H1 (cell line): ENCODE results near the gene SPOCK3. TPM values are rescaled to one million over a fixed set of nuclear protein-coding genes. Genes with fewer than 3 reads are reported as not detected.

Experiments used
- CTCF ChIA-PET: fragments of 300-600 bp; sonication (Branson Sonifier 250); formaldehyde crosslinking; loops from one replicate; lab custom pipeline; 2021; ENCODE audit not compliant: partially characterized antibody; lab: Charles Lee
- POLR2A ChIA-PET: fragments of 300-600 bp; sonication (Branson Sonifier 250); formaldehyde crosslinking; loops from one replicate; lab custom pipeline; 2021; ENCODE audit warnings: inconsistent platforms; ENCODE audit not compliant: partially characterized antibody; lab: Charles Lee
- DNase-seq, 2 experiments: peaks; one replicate each; pipeline versions ENCODE4 v3.0.0 to v3.0.0-alpha.2; 2010 to 2022; ENCODE audit warnings: low spot score in 2 of 2, low read depth in 1 of 2, mixed read lengths in 1 of 2
- FAIRE-seq: peaks from 2 replicates; lab custom pipeline; 2011; peaks lifted over from hg19 to GRCh38; lab: Jason Lieb, UNC
- H2AFZ ChIP-seq: 2 replicates; pipeline ENCODE4 v1.8.1; 2012; ENCODE audit warnings: low read length, inconsistent platforms
- H2AK5ac ChIP-seq: 2 replicates; pipeline ENCODE4 v1.6.1; 2013; ENCODE audit warnings: low read depth, low read length
- H2BK120ac ChIP-seq: replicated peaks from 2 replicates; pipeline ENCODE3; 2013; ENCODE audit warnings: low read depth, low read length, inconsistent platforms
- H2BK12ac ChIP-seq: 2 replicates; pipeline ENCODE4 v1.6.1; 2013; ENCODE audit warnings: low read depth, low read length
- H2BK15ac ChIP-seq: 2 replicates; pipeline ENCODE4 v1.6.1; 2013; ENCODE audit warnings: low read length
- H2BK20ac ChIP-seq: 2 replicates; pipeline ENCODE4 v1.6.1; 2013; ENCODE audit warnings: low read length
- H2BK5ac ChIP-seq: 2 replicates; pipeline ENCODE4 v1.6.1; 2013; ENCODE audit warnings: low read depth, low read length
- H3K14ac ChIP-seq: 2 replicates; pipeline ENCODE4 v1.6.1; 2013; ENCODE audit warnings: inconsistent platforms; ENCODE audit not compliant: insufficient read length
- H3K18ac ChIP-seq: 2 replicates; pipeline ENCODE4 v1.6.1; 2013; ENCODE audit warnings: low read length; ENCODE audit errors: extremely low read depth
- H3K23ac ChIP-seq: 2 replicates; pipeline ENCODE4 v1.6.1; 2013; ENCODE audit warnings: inconsistent platforms; ENCODE audit not compliant: insufficient read length
- H3K23me2 ChIP-seq: 2 replicates; pipeline ENCODE4 v1.6.1; 2013; ENCODE audit warnings: low read depth, low read length
- H3K27ac ChIP-seq: 2 replicates; pipeline ENCODE4 v1.6.1; 2011; ENCODE audit warnings: low read depth, low read length, inconsistent platforms
- H3K27me3 ChIP-seq, 4 experiments: replicated peaks in 1 of 4; 1 replicate in 1 of 4; 2 replicates in 3 of 4; pipeline versions ENCODE4 v1.6.1 to v1.8.1; 2011 to 2013; ENCODE audit warnings: low read length in 3 of 4, mild to moderate bottlenecking in 3 of 4, inconsistent platforms in 2 of 4, mixed read lengths in 2 of 4, moderate library complexity in 1 of 4; ENCODE audit not compliant: control insufficient read depth in 3 of 4, insufficient read depth in 3 of 4; ENCODE audit errors: extremely low read depth in 1 of 4
- H3K36me3 ChIP-seq, 4 experiments: 2 replicates each; pipeline versions ENCODE4 v1.6.1 to v1.8.1; 2011 to 2013; ENCODE audit warnings: mild to moderate bottlenecking in 4 of 4, low read length in 3 of 4, moderate library complexity in 2 of 4, control low read depth in 1 of 4, inconsistent platforms in 1 of 4; ENCODE audit not compliant: insufficient read depth in 4 of 4, control insufficient read depth in 2 of 4
- H3K4ac ChIP-seq: replicated peaks from 2 replicates; pipeline ENCODE3; 2013; ENCODE audit warnings: low read length, low read depth, mixed read lengths, inconsistent platforms; ENCODE audit not compliant: insufficient read length
- H3K4me1 ChIP-seq, 4 experiments: replicated peaks in 1 of 4; 1 replicate in 1 of 4; 2 replicates in 3 of 4; pipeline versions ENCODE4 v1.6.1 to v1.8.1; 2011 to 2013; ENCODE audit warnings: low read length in 3 of 4, inconsistent platforms in 2 of 4, mixed read lengths in 1 of 4; ENCODE audit not compliant: insufficient read depth in 4 of 4, control insufficient read depth in 3 of 4
- H3K4me2 ChIP-seq, 2 experiments: 2 replicates each; pipeline versions ENCODE4 v1.6.1 to v1.8.1; 2011 to 2013; ENCODE audit warnings: low read depth in 2 of 2, low read length in 2 of 2, control low read depth in 1 of 2, inconsistent platforms in 1 of 2, mild to moderate bottlenecking in 1 of 2; ENCODE audit not compliant: insufficient read depth in 1 of 2
- H3K4me3 ChIP-seq, 4 experiments: fragments of 200-600, 300-600 bp in 1 of 4; sonication (generic), shearing (Covaris generic), sonication (Bioruptor Twin) in 1 of 4; 2 replicates each; pipeline versions ENCODE4 v1.5.1 to v1.8.1; 2011 to 2016; ENCODE audit warnings: low read length in 4 of 4, low read depth in 3 of 4, control low read depth in 2 of 4, inconsistent platforms in 2 of 4, mild to moderate bottlenecking in 2 of 4, mixed read lengths in 1 of 4, moderate library complexity in 1 of 4; ENCODE audit not compliant: insufficient read depth in 2 of 4; ENCODE audit errors: extremely low read depth in 1 of 4
- H3K56ac ChIP-seq: replicated peaks from 2 replicates; pipeline ENCODE3; 2013; ENCODE audit warnings: low read depth, mild to moderate bottlenecking, mixed read lengths, low read length, inconsistent platforms; ENCODE audit not compliant: insufficient read length
- H3K79me1 ChIP-seq: 2 replicates; pipeline ENCODE4 v1.6.1; 2013; ENCODE audit warnings: low read depth, low read length, control low read depth
- H3K79me2 ChIP-seq, 2 experiments: 2 replicates each; pipeline versions ENCODE4 v1.6.1 to v1.8.1; 2012 to 2013; ENCODE audit warnings: low read length in 2 of 2, mild to moderate bottlenecking in 2 of 2, inconsistent platforms in 1 of 2; ENCODE audit not compliant: insufficient read depth in 2 of 2, control insufficient read depth in 1 of 2
- H3K9ac ChIP-seq, 4 experiments: replicated peaks in 1 of 4; 1 replicate in 1 of 4; 2 replicates in 3 of 4; pipeline versions ENCODE4 v1.6.1 to v1.8.1; 2011 to 2013; ENCODE audit warnings: low read depth in 3 of 4, low read length in 3 of 4, control low read depth in 2 of 4, mild to moderate bottlenecking in 2 of 4, moderate library complexity in 2 of 4, inconsistent platforms in 1 of 4; ENCODE audit errors: extremely low read depth in 1 of 4
- H3K9me3 ChIP-seq, 2 experiments: 2 replicates each; pipeline versions ENCODE4 v1.6.1 to v1.8.1; 2012 to 2013; ENCODE audit warnings: mild to moderate bottlenecking in 2 of 2, moderate library complexity in 2 of 2, control low read depth in 1 of 2, inconsistent platforms in 1 of 2, low read depth in 1 of 2, low read length in 1 of 2, mixed read lengths in 1 of 2; ENCODE audit not compliant: insufficient read depth in 2 of 2
- H4K20me1 ChIP-seq, 2 experiments: replicated peaks in 1 of 2; 2 replicates each; pipeline versions ENCODE3 to v1.8.1; 2011 to 2013; ENCODE audit warnings: inconsistent platforms in 2 of 2, low read length in 2 of 2, mild to moderate bottlenecking in 1 of 2; ENCODE audit not compliant: insufficient read depth in 2 of 2, control insufficient read depth in 1 of 2
- H4K5ac ChIP-seq: 2 replicates; pipeline ENCODE4 v1.6.1; 2013; ENCODE audit warnings: low read length, low read depth, mixed read lengths, inconsistent platforms; ENCODE audit not compliant: insufficient read length
- H4K8ac ChIP-seq: 2 replicates; pipeline ENCODE4 v1.8.0; 2013; ENCODE audit warnings: mild to moderate bottlenecking, moderate library complexity, low read length, inconsistent platforms; ENCODE audit not compliant: insufficient read depth; ENCODE audit errors: extremely low read depth
- H4K91ac ChIP-seq: replicated peaks from 2 replicates; pipeline ENCODE3; 2013; ENCODE audit warnings: low read length, mixed read lengths, inconsistent platforms; ENCODE audit not compliant: insufficient read length
- HDAC6 ChIP-seq: IDR thresholded peaks from one replicate; pipeline ENCODE4 v1.7.1; 2012; ENCODE audit warnings: low read depth, mild to moderate bottlenecking, inconsistent platforms, low read length, moderate library complexity
- WGBS, 2 experiments: shearing (Covaris generic) in 1 of 2; methylation state at CpG; one replicate each; pipeline versions ENCODE4 v1.1.6 to v1.1.7; 2013 to 2015; ENCODE audit warnings: low lambda C conversion rate in 2 of 2, mixed read lengths in 2 of 2, inconsistent platforms in 1 of 2, low coverage in 1 of 2, missing lambda C conversion rate in 1 of 2; ENCODE audit not compliant: insufficient replicate concordance in 2 of 2, insufficient coverage in 1 of 2, insufficient read length in 1 of 2; ENCODE audit errors: extremely low coverage in 1 of 2, missing lambda C conversion rate in 1 of 2; 5-methylcytosine and 5-hydroxymethylcytosine counted together
- polyA plus RNA-seq, 7 experiments: library from polyadenylated mRNA; depleted of rRNA in 3 of 7; stranded (reverse) in 5 of 7; unstranded in 2 of 7; fragments of >200 nt in 5 of 7; fragments of 200-250 nt in 2 of 7; gene quantifications; 1 replicate in 5 of 7; 2 replicates in 1 of 7; 4 replicates in 1 of 7; pipeline versions ENCODE4 v1.2.1 to v1.2.3, GENCODE V29; 2011 to 2013; ENCODE audit warnings: missing spikeins in 2 of 7, mixed read lengths in 2 of 7
- total RNA-seq: library from RNA; stranded (reverse); fragmentation: NEBNext Ultra II Directional; extraction: Animal tissue kit (Norgen Biotek cat#: 25700); gene quantifications from 2 replicates; pipeline ENCODE4 v1.2.1, GENCODE V29; 2021

The SPOCK3 gene
- total and polyA plus RNA-seq, 2 of the 8 experiments (the other 6 are each of a cell fraction or from before 2014, with no cell fraction given) = 0.14 to 0.60 TPM

DNA sequence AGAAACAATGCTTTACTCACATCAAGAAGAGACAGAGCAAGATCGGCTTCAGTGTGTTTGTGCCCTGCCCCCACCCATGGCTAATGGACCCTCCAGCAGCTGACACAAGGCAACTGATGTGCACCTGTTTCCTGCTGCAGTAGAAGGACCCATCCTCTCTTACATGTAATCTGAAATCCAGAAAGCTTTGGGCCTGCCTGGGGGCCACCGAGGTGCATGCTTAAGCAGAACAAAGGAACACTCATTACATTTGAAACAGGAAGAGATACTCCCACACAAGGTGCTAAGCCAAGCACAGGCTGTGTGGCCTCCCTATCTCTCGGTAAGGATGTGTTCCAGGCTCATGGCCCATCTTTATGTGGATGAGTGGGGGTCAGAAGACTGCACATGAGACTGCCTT, 338.0 kb downstream of the SPOCK3 start:
- Histone ChIP-seq H3K23me2 (no peaks in the 10 kb centered on the region), H2BK20ac (no peak overlapping the region), H2BK15ac (no peak overlapping the region), H3K4me3 (no peak overlapping the region), H3K4me1 (no peaks in the 10 kb centered on the region), H2BK120ac (no peak overlapping the region), H3K23ac (no peak overlapping the region), H3K56ac (no peak overlapping the region), H2BK12ac (no peak overlapping the region), H3K36me3 (no peaks in the 10 kb centered on the region), H3K4ac (no peak overlapping the region), H3K14ac (no peak overlapping the region), H3K4me2 (no peak overlapping the region), H4K91ac (no peak overlapping the region), H4K20me1 (no peaks in the 10 kb centered on the region), H2BK5ac (no peak overlapping the region), H3K18ac (no peak overlapping the region), H2AK5ac (no peak overlapping the region), H3K27ac (no peak overlapping the region), H3K9me3 (no peaks in the 10 kb centered on the region), H3K27me3 (no peaks in the 10 kb centered on the region), H3K9ac (no peak overlapping the region), H3K79me1 (no peaks in the 10 kb centered on the region), H4K5ac (no peak overlapping the region), H3K79me2 (no peaks in the 10 kb centered on the region), H2AFZ (0 out of 2 replicates have a peak overlapping the region, but pooled peaks have one; percentile 19), H4K8ac (no peak overlapping the region)
- ChIA-PET POLR2A (no interaction called here), CTCF (no interaction called here)
- FAIRE-seq (no peak), DNase-seq (no peak)
- no peak for TF ChIP-seq HDAC6
- WGBS, 2 experiments = 91% methylated on average over 3 of the region's 3 CpGs; no CpG with 5 or more reads in 1 of the 2 experiments
